Immature natural killer cell (primary cell): Measurements from ENCODE around the gene TECR. TPM values are rescaled to one million over a fixed set of nuclear protein-coding genes. Genes with fewer than 3 reads are reported as not detected.
A peak's percentile ranks its signal among the peaks of the same experiment; 100 is the strongest.
"Not testable (repeated sequence)": the region's sequence is repeated elsewhere in the genome, so short reads cannot be mapped to it uniquely, and the experiment has no call there.

ENCODE experiments used
- DNase-seq, 3 donors: peaks; one replicate each; pipeline ENCODE4 v3.0.0; 2022; ENCODE audit warnings: mixed read lengths in 1 of 3
- H3K27ac Mint-ChIP-seq, 6 donors: one replicate each; pipeline ENCODE4 v1.8.0; 2020; ENCODE audit warnings: mixed read lengths in 6 of 6, mild to moderate bottlenecking in 5 of 6, inconsistent platforms in 4 of 6, moderate library complexity in 3 of 6
- H3K27me3 Mint-ChIP-seq, 3 donors: one replicate each; pipeline ENCODE4 v1.8.0; 2020 to 2021; ENCODE audit warnings: low read depth in 3 of 3, mild to moderate bottlenecking in 3 of 3, mixed read lengths in 3 of 3, moderate library complexity in 3 of 3, inconsistent platforms in 1 of 3
- H3K36me3 Mint-ChIP-seq, 3 donors: one replicate each; pipeline ENCODE4 v1.8.0; 2020; ENCODE audit warnings: mixed read lengths in 3 of 3, inconsistent platforms in 2 of 3, mild to moderate bottlenecking in 2 of 3
- H3K4me1 Mint-ChIP-seq, 2 donors: one replicate each; pipeline ENCODE4 v1.8.0; 2020; ENCODE audit warnings: inconsistent platforms in 2 of 2, mild to moderate bottlenecking in 2 of 2, mixed read lengths in 2 of 2, moderate library complexity in 1 of 2
- H3K4me3 Mint-ChIP-seq, 5 donors: one replicate each; pipeline ENCODE4 v1.8.0; 2020; ENCODE audit warnings: mild to moderate bottlenecking in 5 of 5, mixed read lengths in 5 of 5, inconsistent platforms in 3 of 5, moderate library complexity in 3 of 5
- H3K9me3 Mint-ChIP-seq, 6 donors: one replicate each; pipeline ENCODE4 v1.8.0; 2020; ENCODE audit warnings: mild to moderate bottlenecking in 6 of 6, mixed read lengths in 6 of 6, inconsistent platforms in 4 of 6, moderate library complexity in 3 of 6
- polyA plus RNA-seq, 3 donors: library from polyadenylated mRNA; unstranded; fragments of 300-500 nt; fragmentation: Illumina TruSeq; gene quantifications; one replicate each; pipeline ENCODE4 v1.2.3, GENCODE V29; 2021

TECR gene
- polyA plus RNA-seq, 3 donors from 2014 or later, result 203 to 317 (median 289) TPM

- no peaks in the 10 kb centered on the region for H3K9me3 Mint-ChIP-seq
- peak overlapping the region in 5 of 6 donors; percentile 22 to 98 (median 86) for H3K27ac Mint-ChIP-seq
- peaks cover 63 to 71% of the 10 kb centered on the region in 2 donors for H3K4me1 Mint-ChIP-seq
- H3K36me3 Mint-ChIP-seq, result peaks cover 0 to 2% (median 0%) of the 10 kb centered on the region in 3 donors
- DNase-seq, result no peak
- H3K4me3 Mint-ChIP-seq, result peak overlapping the region; percentile 40 to 86 (median 75)
- H3K27me3 Mint-ChIP-seq, result peaks cover 3 to 8% (median 4%) of the 10 kb centered on the region in 3 donors
Observed at GRCh38 chr19:14563590-14563926, 34.2 kb downstream of the TECR start.

- Mint-ChIP-seq H3K4me3 (peak overlapping the region in 4 of 5 donors; percentile 40 to 86 (median 73)), H3K36me3 (peaks cover 0 to 3% (median 0%) of the 10 kb centered on the region in 3 donors), H3K9me3 (no peaks in the 10 kb centered on the region), H3K27me3 (peaks cover 3 to 8% (median 4%) of the 10 kb centered on the region in 3 donors), H3K27ac (peak overlapping the region; percentile 22 to 88 (median 70)), H3K4me1 (peaks cover 60 to 70% of the 10 kb centered on the region in 2 donors)
- no peak for DNase-seq
Observed at GRCh38 chr19:14563989-14564651, 34.7 kb downstream of the TECR start.

GRCh38 chr19:14564652-14565297 lies 35.4 kb downstream of the TECR start:
- Mint-ChIP-seq H3K27ac (peak overlapping the region in 4 of 6 donors; percentile 31 to 76 (median 44)), H3K4me3 (peak overlapping the region in 3 of 5 donors; percentile 42 to 53 (median 44)), H3K4me1 (peaks cover 64 to 72% of the 10 kb centered on the region in 2 donors)
- not testable (repeated sequence) for H3K27me3 Mint-ChIP-seq, H3K9me3 Mint-ChIP-seq, H3K36me3 Mint-ChIP-seq, DNase-seq

GRCh38 chr19:14565298-14565679 lies 35.9 kb downstream of the TECR start:
- H3K27ac Mint-ChIP-seq, result peak overlapping the region in 4 of 6 donors; percentile 31 to 76 (median 58)
- H3K27me3 Mint-ChIP-seq, result peaks cover 3 to 8% (median 4%) of the 10 kb centered on the region in 3 donors
- H3K4me1 Mint-ChIP-seq, result peaks cover 67 to 70% of the 10 kb centered on the region in 2 donors
- H3K36me3 Mint-ChIP-seq, result peaks cover 0 to 3% (median 0%) of the 10 kb centered on the region in 3 donors
- no peaks in the 10 kb centered on the region for H3K9me3 Mint-ChIP-seq
- DNase-seq, result no peak
- peak overlapping the region in 2 of 5 donors; percentile 42 to 53 for H3K4me3 Mint-ChIP-seq

- H3K27me3 Mint-ChIP-seq, result peaks cover 3 to 8% (median 4%) of the 10 kb centered on the region in 3 donors
- peak overlapping the region; percentile 80 to 92 (median 88) for H3K27ac Mint-ChIP-seq
- DNase-seq, result peak in 2 of 3 donors; percentile 47 to 58
- H3K4me3 Mint-ChIP-seq, result peak overlapping the region; percentile 65 to 76 (median 74)
- H3K36me3 Mint-ChIP-seq, result peaks cover 0 to 3% (median 3%) of the 10 kb centered on the region in 3 donors
- H3K9me3 Mint-ChIP-seq, result no peaks in the 10 kb centered on the region
- H3K4me1 Mint-ChIP-seq, result peaks cover 66 to 70% of the 10 kb centered on the region in 2 donors
Observed at GRCh38 chr19:14565765-14566711, 36.6 kb downstream of the TECR start.

GRCh38 chr19:14566712-14567077 lies 37.3 kb downstream of the TECR start:
- peaks cover 66 to 73% of the 10 kb centered on the region in 2 donors for H3K4me1 Mint-ChIP-seq
- peak; percentile 36 to 54 (median 46) for DNase-seq
- H3K27me3 Mint-ChIP-seq, result peaks cover 3 to 8% (median 4%) of the 10 kb centered on the region in 3 donors
- no peaks in the 10 kb centered on the region for H3K9me3 Mint-ChIP-seq
- H3K36me3 Mint-ChIP-seq, result peaks cover 0 to 5% (median 3%) of the 10 kb centered on the region in 3 donors
- peak overlapping the region; percentile 65 to 76 (median 74) for H3K4me3 Mint-ChIP-seq
- peak overlapping the region; percentile 80 to 92 (median 84) for H3K27ac Mint-ChIP-seq

GRCh38 chr19:14567079-14567478 lies 37.7 kb downstream of the TECR start:
- peaks cover 66 to 73% of the 10 kb centered on the region in 2 donors for H3K4me1 Mint-ChIP-seq
- no peak for DNase-seq
- H3K27me3 Mint-ChIP-seq, result peaks cover 0 to 10% (median 2%) of the 10 kb centered on the region in 3 donors
- peaks cover 0 to 7% (median 3%) of the 10 kb centered on the region in 3 donors for H3K36me3 Mint-ChIP-seq
- H3K9me3 Mint-ChIP-seq, result no peaks in the 10 kb centered on the region
- H3K27ac Mint-ChIP-seq, result peak overlapping the region; percentile 80 to 92 (median 84)
- peak overlapping the region; percentile 65 to 76 (median 74) for H3K4me3 Mint-ChIP-seq

GRCh38 chr19:14570864-14571527 lies 41.6 kb downstream of the TECR start:
- H3K27me3 Mint-ChIP-seq, result peaks cover 0 to 8% (median 2%) of the 10 kb centered on the region in 3 donors
- DNase-seq, result no peak
- peak overlapping the region; percentile 93 to 97 (median 96) for H3K4me3 Mint-ChIP-seq
- no peaks in the 10 kb centered on the region for H3K9me3 Mint-ChIP-seq
- H3K36me3 Mint-ChIP-seq, result peaks cover 0 to 7% (median 3%) of the 10 kb centered on the region in 3 donors
- H3K27ac Mint-ChIP-seq, result peak overlapping the region; percentile 45 to 94 (median 88)
- H3K4me1 Mint-ChIP-seq, result peaks cover 49 to 57% of the 10 kb centered on the region in 2 donors

GRCh38 chr19:14571695-14572490 lies 42.5 kb downstream of the TECR start, which contains the start of gene NDUFB7:
Gene NDUFB7, minus strand, starts transcription at chr19:14572066. Its CDS starts 66 bp downstream, at chr19:14572000.
- peak within 1 kb of the TSS; percentile 93 to 97 (median 96) for H3K4me3 Mint-ChIP-seq
- peaks cover 40 to 49% of the 10 kb centered on the region in 2 donors for H3K4me1 Mint-ChIP-seq
- peak within 1 kb of the TSS; percentile 86 to 94 (median 90) for H3K27ac Mint-ChIP-seq

GRCh38 chr19:14575428-14575980 lies 46.1 kb downstream of the TECR start:
- H3K27me3 Mint-ChIP-seq, result peaks cover 0 to 3% (median 0%) of the 10 kb centered on the region in 3 donors
- H3K4me3 Mint-ChIP-seq, result no peak overlapping the region
- no peaks in the 10 kb centered on the region for H3K9me3 Mint-ChIP-seq
- peaks cover 0 to 5% (median 0%) of the 10 kb centered on the region in 3 donors for H3K36me3 Mint-ChIP-seq
- no peak overlapping the region for H3K27ac Mint-ChIP-seq
- peaks cover 15 to 23% of the 10 kb centered on the region in 2 donors for H3K4me1 Mint-ChIP-seq
- no peak for DNase-seq

More at GRCh38 chr19:14571695-14572490, 42.5 kb downstream of the TECR start, which contains the start of gene NDUFB7:
- Mint-ChIP-seq H3K9me3 (no peaks in the 10 kb centered on the region), H3K27me3 (peaks cover 0 to 6% (median 2%) of the 10 kb centered on the region in 3 donors), H3K36me3 (peaks cover 0 to 7% (median 3%) of the 10 kb centered on the region in 3 donors)
- peak; percentile 91 to 93 (median 91) for DNase-seq

GRCh38 chr19:14576363-14576762 lies 47.0 kb downstream of the TECR start:
- Mint-ChIP-seq H3K27ac (no peak overlapping the region), H3K4me3 (no peak overlapping the region)

GRCh38 chr19:14577264-14577663 lies 47.9 kb downstream of the TECR start:
- Mint-ChIP-seq H3K27ac (no peak overlapping the region), H3K36me3 (no peaks in the 10 kb centered on the region), H3K4me1 (peaks cover 5 to 7% of the 10 kb centered on the region in 2 donors), H3K27me3 (no peaks in the 10 kb centered on the region), H3K4me3 (no peak overlapping the region), H3K9me3 (no peaks in the 10 kb centered on the region)
- DNase-seq, result no peak

More at GRCh38 chr19:14576363-14576762, 47.0 kb downstream of the TECR start:
- H3K27me3 Mint-ChIP-seq, result peaks cover 0 to 3% (median 0%) of the 10 kb centered on the region in 3 donors
- H3K4me1 Mint-ChIP-seq, result peaks cover 14 to 15% of the 10 kb centered on the region in 2 donors
- peaks cover 0 to 4% (median 0%) of the 10 kb centered on the region in 3 donors for H3K36me3 Mint-ChIP-seq
- no peaks in the 10 kb centered on the region for H3K9me3 Mint-ChIP-seq
- no peak for DNase-seq
